HG03520 (cell line): ENCODE measurements around the gene CCM2.

ENCODE experiments used
- ATAC-seq: cut with Tn5 transposase; IDR thresholded peaks from one replicate; pipeline ENCODE4 v1.9.1; 2021; ENCODE audit warnings: mild to moderate bottlenecking, moderate library complexity; ENCODE audit not compliant: unreplicated experiment

The CCM2 gene

DNA sequence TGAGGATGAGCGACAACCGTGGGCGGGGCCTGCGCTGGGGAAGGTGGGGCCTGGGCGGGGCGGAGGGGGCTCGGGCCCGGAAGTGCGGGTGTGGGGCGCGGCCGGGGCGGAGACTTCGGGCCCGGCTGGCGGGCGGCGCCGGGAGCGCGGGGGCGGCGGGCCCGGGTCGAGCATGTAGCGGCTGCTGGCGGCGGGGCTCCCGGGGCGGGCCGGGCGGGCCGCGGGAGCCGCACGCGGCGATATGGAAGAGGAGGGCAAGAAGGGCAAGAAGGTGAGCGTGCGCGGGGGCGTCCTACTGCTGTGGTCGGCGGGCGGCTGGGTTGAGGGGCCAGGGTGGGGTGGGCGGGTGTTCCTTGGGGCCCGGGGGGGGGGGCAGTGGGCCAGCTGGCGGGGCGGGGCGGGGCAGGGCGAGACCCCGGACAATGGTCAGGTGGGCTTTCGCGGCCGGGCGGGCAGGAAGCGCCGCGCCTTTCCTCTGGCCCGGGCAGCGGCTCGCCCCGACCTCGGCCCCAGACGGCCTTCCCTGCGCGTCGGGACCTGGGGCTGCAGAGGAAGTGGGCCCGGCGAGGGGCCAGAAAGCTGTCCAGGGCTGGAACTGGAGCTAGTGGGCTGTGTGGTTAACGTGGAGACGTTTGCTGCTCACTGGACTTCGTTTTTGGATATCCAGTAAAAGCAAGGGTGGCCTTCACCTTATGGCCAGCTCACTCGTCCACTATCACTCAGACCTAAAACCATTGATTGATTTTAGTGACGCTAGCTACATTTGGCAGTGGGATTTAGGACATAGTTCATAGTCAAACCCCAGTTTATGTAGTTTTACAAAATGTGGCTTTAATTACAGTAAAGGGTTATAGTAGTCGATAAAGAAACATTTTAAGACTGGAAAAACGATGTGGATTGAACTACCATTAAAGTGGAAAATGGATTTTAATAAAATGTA, at the start of gene CCM2:
TSS of gene CCM2 (plus strand) at position 109 of the 940 bp plus-strand sequence. CDS start at position 242, 133 bp downstream.
- no peak for ATAC-seq

DNA sequence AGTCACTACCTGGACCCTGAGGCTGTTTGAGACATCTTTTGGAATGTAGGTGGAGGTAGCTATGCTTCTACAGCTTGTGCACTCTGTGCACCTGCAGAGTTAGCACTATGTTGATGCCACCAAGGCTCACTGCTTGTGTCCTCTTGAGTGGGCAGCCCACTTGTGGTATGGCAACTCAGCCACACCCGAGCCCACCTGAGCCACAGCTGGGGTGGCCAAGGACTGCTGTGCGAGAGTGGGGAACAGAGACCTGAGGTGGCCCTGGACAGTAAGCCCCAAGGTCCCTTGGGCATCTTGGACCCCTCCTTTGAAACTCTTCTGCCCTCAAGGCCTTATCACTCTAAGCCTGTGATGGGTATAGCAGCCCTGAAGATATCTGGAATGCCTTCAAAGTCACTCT, 46.8 kb upstream of the CCM2 start:
- ATAC-seq = no peak

DNA sequence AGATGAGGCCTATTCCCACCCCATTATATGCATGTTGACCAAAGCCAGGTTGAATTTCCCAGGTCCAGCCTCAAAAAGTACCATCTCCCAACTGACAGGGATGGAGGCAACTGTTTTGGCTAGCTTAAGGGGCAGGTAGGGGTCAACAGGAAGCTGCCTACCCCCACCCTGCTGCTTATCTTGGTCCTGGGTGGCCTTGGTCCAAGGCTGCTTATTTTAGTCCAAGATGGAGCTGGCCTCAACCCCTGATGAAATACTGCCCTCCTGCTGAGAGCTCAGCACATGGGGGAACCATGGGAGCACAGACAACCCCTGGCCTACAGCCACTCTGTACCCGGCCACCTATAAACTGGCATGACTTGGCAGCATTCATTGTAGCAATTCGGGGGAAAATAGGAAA, 44.3 kb upstream of the CCM2 start:
- ATAC-seq = no peak

DNA sequence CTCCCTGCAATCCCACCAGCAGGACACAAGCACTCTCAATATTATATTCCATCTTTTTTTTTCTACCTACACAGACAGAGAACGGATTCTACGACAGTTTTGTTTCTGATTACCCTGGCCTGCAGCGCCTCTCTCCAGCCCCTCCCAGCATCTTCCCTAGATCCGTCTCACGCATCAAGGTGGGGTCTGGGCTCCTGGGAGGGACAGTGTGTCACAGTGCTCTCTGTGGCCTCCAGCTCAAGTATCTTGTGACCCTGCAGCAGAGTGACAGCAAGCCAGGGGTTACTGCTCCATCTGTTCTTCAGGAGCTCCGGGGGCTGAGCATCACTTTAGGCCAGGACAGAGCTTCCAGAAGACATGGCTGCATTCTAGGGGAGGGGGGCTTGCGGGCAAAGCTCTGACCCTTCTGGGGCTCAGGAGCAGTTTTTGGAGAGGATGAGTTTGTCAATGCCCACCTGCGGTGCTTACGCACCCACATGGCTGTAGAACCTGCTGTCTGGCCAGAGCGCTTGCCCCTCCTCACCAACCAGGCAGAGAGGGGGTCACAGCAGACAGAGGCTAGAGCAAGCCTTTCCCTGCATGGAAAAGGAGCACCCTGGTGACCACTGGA, 43.7 kb upstream of the CCM2 start:
- ATAC-seq = no peak

DNA sequence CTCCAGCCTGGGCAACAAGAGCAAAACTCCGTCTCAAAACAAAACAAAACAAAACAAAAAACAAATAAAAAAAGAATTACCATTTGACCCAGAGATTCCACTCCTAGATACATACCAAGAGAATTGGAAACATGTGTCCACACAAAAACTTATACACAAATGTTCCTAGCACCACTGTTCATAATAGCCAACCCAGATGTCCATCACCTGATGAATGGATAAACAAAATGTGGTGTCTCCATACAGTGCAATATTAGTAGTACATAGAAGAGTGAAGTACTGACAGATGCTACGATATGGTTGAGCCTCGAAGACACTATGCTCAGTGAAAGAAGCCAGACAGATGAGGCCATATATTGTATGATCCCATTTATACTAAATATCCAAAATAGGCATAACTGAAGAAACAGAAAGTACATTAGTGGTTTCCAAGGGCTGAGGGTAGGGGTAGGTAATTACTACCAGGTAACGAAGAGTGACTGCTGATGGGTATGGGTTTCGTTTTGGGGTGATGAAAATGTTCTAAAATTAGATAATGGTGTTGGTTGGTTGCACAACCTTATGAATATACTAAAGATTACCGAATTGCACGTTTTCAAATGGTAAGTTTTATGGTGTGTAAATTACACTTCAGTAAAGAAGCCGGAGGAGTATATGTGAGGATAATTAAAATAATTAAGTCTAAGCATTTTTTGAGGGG, 41.2 kb upstream of the CCM2 start:
- ATAC-seq = no peak

DNA sequence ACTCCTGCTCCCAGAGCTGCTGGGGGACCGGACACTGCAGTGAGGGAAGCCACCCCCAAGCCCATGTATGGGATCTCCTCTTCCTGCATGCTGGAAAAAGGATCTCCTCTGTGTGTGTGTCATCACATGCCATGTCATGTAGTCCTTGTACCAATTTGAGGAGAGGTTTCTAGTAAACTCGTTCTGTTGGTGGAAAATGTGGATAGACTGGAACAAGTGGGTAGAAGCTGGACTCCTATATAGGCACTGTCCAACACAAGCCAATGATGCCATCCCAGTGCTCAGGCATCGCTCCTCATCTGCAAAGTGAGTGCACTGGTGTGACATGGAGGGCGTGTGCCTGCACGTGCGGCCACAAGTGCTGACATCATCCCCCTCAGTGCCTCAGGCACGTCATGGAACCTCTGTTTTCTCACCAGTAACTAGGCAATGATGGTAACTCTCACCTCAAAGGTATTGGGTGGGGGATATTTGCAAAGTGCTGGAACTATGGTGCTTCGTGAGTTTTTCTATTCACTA, 40.5 kb upstream of the CCM2 start:
- ATAC-seq = no peak

DNA sequence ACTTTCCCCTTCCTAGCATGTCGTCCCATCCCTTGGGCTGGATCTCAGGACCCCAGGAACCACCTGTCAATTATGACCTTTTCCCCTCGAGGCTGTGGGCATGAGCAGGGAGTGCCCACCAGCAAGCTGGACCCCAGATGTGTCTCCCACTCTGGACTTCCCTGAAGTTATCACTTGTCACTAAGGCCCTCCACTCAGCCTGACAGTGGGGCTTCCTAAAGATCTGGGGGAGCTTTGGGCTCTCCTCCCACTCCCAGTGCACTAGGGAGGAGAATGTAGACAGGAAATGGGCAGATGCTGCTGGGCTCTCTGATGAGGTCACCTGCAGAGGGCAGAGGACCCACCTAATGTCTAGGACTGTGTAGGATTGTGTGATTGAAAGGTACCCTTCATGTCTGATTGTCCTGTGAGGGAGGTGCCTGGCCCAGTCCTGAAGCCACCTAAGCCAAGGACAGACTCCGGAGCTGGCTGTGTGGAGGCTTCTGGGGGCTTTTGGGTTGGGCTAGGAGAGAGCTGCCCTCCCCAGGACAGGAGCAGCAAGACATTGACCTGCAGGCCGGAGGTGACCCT, 39.9 kb upstream of the CCM2 start:
- no peak for ATAC-seq

DNA sequence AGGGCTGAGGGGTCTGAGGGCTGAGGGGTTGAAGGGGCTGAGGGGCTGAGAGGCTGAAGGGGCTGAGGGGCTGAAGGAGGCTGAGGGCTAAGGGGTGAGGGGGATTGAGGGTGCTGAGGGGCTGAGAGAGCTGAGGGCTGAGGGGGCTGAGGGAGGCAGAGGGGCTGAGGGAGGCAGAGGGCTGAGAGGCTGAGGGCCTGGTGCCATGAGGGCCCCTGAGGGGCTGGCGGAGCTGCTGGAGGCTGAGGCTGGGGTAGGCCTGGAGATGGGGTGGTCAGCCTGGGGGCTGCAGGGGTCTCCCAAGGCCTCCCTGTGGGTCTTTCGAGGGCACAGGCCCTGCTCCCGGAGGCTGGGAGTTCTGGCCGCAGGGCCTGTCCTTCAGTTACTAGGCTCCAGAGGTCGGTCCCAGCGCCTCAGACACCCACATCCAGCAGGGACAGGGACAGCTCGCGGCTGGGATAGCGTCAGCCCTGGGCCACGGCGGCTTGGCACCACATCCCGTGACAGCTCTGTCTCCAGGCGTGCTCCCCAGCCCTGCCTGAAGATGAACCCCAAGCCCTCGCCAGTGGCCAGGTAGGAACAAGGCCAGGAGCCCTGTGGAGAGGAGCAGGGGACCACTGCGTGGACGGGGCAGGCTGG, 38.0 kb upstream of the CCM2 start:
- ATAC-seq = no peak

DNA sequence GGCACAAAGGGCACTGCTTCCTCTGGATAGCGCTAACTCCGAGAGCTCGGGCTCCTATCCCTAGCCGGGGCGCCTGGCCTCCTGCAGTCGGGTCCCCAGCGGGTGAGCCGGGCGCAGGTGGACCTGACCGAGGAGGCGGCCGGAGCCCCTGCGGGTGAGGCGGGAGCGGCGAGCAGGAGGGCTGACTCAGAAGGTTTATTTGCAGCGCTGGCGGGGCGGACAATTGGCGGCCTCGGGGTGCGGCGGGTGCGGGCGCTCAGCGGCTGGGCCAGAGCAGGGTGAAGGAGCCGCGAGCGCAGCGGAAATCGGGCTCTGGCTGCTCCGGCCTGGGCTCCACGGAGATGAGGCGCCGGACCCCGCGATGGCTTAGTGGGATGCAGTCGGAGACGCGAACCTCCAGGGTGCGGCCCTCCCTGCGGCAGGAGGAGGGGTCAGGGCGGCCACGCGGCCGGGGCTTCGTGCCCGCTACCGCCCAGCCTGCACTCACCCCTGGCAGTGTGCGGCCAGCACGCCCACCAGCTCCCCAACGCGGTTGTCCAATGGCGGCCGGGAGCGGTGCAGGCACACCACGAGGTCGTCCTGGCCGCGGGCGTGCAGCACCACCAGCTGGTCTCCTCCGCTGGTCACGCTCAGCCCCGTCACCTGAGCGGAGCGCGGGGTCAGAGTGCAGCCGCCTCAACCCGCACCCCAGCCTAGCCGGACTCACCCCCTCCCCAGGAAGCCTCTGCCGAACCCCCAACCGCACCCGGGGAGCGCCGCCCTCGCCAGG, 37.3 kb upstream of the CCM2 start:
- ATAC-seq = no peak

DNA sequence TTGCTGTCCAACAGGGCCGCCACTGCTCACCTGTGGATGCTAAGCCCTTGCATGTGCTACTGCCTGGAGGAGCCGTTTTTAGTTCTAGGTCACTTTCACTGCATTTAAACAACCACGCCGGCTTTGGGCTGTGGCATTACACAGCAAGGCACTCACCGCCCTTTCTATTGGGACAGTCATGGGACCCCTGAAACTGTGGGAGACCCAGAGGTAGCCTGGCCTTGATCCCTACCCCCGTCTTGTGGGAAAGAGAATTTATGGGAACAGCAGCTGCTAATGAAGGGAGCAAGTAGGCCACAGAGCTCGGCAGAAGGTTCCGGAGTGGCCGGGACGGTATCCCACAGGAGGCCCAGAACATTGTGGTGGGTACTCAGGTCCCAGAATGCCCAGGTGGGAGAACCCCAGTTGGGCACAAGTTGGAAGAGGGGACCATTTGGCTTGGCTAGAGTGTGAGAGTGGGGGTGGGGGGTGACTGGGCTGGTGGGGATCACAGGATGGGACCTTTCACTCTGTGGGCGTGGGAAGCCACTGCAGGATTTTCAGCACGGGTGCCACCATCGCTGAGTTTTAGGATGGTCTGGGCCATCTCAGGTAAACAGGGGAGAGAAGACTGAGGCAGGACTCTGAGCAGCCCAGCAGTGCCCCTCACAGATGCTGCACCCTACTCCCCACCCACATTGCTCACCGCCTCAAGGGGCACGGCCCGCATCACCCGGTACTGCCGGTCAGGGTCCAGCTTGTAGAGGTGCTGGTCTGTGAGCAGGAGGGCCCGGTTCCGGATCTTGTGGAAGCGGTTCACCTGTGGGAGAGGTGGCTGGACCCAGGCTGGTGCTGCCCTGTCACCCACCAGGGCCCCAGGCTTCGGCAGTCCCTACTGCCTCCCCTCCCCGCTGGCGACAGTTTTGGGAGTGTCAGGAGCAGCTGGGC, 36.4 kb upstream of the CCM2 start:
- ATAC-seq = no peak

DNA sequence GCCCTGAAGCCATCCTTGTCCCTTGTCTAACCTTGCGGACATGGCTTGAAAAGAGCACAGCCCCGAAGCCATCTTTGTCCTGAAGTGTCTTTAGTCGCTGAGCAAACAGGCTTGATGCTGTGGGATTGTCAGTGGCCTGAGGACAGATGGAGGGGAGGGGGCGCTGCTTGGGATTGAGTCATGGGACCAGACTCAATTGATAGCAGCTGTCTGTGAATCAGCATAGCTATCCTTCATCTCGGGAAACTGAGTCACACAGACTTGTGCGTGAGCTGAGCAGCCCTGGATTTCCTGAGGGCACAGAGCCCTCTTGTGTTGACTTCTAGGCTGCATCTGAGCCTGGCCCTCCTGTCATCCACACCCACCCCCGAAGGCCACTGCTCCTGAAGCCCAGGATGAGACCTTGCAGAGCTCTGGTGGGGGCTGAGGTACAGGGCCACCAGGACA, 35.6 kb upstream of the CCM2 start:
- ATAC-seq = no peak

DNA sequence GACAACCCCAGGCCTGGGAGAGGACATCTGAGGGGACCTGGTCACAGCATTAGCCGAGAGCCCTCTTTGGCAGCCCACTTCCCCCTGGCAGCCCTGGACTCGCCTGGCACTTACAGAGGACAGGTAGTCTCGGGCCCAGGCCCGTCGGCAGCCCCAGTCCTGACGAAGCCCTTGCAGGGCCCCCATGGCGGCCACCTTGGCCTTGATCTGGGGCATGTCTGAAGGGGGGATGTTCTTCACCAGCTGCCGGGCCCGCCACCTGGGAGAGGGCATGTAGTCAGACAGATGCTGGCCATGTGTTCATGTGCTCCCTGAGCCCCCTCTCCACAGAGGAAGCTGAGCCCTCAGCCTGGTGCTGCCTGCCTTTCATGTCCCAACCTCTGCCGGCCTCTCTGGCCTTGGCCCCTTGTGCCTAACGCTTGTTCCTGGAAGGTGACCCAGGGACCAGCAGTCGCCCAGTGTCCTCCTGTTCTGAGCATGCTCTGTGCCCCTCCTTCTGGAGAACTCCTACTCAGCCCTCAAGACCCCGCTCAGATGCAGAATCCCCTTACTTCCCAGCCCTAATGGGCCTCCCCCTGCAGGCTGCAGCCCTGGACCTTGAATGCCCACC, 35.1 kb upstream of the CCM2 start:
- no peak for ATAC-seq

DNA sequence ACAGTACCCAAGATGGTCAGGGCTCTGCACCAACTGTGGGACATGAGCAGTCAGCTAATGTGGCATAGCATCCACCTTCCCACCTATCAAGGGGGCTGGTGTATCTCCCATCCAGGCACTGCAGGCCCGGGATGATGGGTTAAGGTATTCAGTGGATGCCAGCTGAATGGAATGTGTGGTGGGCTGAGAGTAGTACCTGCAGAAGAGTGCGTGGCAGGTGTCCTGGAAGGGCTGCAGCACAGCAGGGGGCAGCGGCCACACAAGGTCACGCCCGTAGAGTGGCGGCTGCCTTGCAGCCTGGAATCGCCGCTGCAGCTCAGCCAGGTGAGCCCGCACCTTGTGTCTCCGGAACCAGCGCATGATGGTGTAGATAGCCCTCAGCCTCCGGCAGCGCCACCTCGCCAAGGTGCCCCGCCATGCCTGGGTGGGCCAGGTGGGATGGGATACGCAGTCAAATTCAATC, 34.5 kb upstream of the CCM2 start:
- no peak for ATAC-seq

DNA sequence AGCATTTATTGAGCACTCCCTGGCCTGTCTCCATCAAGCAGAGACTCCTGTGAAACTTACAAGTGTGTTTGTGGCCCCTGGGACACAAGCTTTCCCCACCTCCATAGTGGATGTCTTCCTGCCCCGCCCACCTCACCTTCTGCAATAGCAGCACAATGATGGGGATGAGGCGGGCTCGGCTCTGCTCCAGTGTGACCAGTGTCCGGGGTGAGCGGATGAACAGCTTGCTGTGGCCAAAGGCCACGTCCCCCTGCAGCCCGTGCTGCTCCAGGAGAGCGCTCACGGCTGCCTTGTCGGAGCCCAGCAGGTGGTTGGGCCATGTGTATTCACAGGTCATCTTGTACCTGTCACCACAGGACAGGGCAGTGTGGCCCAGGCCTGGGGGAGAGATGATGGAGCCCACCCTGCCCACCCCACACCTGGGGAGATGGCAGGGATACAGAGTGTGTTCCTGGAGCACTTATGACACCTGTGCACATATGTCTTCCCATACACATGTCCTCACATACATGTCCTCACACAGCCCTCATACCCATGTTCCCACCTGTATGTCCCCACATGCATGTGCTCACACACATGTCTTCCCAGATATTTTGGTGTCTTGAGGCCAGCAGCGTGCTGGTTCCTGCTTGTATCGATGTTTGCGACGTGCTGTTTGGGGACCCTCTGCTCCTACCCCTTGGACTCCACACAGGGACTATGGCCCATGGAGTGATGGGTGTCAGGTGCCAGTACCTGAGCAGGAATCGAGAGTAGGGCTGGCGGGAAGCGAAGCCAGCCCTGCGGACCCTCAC, 33.9 kb upstream of the CCM2 start:
- no peak for ATAC-seq

DNA sequence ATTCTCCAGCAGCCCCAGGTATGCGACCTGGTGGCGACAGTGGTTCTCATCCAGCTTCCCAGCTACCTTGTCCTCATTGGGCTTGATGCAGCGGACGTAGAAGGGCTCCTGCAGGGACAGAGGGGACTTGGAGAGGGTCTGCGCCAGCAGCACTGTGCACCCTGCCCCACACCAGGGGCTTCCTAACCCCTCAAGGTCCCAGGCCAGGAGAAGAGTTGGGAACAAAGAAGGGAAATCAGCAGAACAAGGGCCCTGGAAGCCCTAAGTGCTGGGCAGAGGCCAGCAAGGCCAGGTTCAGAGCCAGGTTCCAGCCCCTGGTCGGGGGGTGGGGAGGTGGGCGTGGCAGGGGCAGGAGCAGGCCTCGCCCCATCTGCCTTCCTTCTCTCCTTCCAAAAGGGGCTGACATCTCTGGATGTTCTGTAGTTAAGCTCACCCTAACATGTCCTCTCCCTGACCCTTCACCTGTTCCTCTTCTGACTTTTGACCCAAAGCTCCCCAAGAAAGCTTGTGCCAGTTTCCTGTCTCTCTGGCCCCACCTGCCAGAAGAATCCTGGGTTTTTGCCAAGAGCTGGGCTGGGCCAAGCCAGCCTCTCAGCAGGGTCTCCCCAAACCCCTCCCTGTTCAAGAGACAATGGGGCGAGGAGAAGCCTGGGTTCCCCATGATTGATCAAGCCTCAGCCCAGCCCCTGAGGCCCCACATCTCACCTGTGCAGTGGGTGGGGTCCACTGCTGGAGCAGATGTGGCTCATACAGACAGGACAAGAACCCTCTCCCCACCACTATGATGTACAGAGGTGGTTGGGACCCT, 33.1 kb upstream of the CCM2 start:
- no peak for ATAC-seq

DNA sequence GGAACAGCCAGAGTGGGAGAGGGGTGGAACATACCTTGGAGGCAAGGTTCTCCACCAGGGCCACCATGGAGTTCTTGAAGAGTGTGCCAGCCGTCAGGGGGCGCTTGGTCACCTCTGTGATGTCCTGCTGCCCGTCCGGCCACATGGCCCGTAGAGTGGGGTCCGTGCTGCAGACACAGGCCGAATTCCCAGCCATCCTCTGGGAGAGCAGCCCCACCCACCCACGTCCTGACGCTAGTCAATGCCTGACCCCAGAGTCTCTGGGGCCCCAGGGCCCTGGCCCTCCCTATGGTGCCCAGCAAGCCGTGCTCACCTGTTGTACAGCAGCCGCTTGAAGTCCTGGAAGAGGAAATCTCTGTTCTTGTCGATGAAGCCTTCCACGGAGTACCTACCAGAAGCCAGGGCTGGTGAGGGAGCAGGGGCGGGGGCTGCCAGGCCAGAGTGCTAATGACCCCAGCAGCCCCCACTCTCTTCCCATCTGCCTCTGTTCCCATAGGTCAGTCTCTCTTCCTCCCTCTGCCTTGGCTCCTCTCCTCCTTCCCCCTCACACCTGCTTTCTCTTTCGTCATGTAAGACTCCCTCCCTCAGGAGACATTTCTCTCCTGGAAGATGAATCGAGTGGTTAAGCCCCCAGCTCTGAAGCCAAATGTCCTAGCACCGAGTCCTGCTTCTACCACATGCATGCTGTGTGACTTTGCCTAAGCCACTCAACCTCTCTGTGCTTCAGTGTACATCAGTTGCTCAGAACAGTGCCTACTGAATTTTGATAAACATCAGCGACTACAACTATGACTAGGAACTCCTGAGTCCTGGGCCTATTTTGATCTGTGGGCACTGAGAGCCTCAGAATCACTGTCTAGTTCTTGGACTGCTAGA, 32.2 kb upstream of the CCM2 start:
- no peak for ATAC-seq
